Activated naive CD8-positive, alpha-beta T cell treated with anti-CD3 and anti-CD28 coated beads, Interleukin-2, amount 50 U/mL, for 16 hours (primary cell): ENCODE data around the gene SAA2.
"Not testable (repeated sequence)": the region's sequence is repeated elsewhere in the genome, so short reads cannot be mapped to it uniquely, and the experiment has no call there.

Experiments
- DNase-seq: peaks from one replicate; pipeline ENCODE4 v3.0.0-alpha.2; 2020; ENCODE audit warnings: low read depth, low spot score

The SAA2 gene

GRCh38 chr11:18253233-18253632 is 4.8 kb upstream of the SAA2 start:
- DNase-seq = no peak

DNA sequence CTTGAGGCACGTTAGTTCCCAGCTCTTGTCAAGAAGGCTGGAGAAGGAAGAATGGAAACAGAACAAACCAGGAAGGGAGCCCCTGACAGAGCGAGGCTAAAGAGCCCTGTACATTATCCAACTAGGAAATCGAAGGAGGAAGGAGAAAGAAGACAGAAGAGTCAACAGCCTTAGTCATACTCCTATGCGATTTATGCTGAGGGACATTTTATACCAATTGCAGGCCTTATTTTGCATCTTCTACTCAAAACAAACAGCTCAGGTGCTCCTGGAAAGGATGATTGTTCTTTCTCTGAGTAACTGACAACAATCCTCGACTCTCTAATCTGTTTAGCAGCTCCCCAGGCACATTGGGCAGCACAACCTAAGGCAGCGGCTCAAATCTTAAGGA is 1.3 kb downstream of the SAA2 start:
- DNase-seq = not testable (repeated sequence)

GRCh38 chr11:18246379-18247190 is 1.9 kb downstream of the SAA2 start:
- DNase-seq = not testable (repeated sequence)

DNA sequence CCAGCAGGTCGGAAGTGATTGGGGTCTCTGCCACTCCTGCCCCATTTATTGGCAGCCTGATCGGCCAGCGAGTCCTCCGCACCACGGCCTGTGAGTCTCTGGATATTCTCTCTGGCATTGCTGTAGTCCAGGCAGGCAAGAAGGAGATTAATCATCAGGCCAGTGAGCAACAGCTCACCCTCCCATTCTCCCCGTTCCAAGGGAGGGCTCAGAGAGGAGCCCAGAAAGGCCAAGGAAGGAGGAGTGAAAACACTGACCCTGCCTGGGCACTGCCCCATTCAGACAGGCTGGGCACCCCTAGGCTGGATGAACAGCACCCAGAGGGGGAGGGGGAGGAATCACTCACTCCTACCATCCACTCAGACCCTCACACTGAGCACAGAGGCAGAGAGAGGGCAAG is 3.1 kb downstream of the SAA2 start:
- DNase-seq = no peak

GRCh38 chr11:18243783-18244362 is 4.6 kb downstream of the SAA2 start:
- DNase-seq = no peak

- DNase-seq = no peak
These were observed 8.8 kb downstream of the SAA2 start for GRCh38 chr11:18239655-18240054.

DNA sequence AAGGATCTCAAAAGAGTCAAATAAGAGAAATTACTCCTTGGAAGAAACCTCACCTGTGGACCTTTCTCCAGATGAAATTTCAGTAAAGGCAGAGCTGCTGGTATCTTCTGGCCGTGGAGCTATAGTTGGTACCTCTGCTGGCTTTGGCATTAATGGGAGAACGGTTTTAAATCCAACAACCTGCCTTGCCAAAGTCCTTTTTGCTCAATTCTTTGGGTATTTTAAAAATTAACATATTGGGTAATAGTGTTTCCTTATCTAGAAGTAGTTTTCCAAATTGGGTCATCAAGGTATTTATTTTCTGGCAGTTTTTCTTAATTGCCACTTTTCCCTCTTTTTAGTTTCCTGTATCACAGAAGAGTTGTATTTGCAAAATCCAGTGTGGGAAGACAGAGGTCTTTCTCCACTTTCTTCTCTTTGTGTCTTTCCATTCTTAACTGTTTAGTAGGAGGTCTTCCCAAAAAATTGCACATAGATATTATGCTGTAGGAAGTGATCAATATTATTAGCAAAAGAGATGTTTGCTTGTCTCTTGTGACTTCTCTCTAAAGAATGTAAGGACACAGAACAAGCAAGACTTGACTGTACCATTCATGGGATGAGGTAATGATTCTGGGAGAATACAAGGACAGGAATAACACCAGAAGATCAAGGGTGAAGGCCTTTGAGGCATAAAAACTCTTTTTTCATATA is 11.7 kb downstream of the SAA2 start, which contains the start of gene SAA4:
Gene SAA4, minus strand, starts transcription at position 139 of the 693 bp plus-strand sequence. CDS start 876 bp downstream, outside the sequence.
- DNase-seq = no peak

- DNase-seq = no peak
These were observed 12.8 kb downstream of the SAA2 start for GRCh38 chr11:18235394-18236334.

DNA sequence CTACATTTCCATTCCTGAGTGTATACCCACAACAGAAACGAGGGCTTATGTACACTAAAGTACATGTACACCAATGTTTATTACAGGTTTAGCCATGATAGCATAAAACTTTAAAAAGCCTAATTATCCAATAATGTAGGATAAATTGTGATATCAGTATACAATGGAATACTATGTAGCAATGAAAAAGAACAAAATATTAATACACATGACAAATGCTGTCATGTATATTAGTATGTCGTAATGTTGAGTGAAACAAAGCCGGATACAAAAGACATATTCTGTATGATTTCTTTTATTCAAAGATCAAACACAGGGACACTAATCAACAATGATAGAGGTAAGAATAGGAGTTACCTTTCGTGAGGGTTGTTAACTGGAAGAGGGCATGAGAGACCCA is 14.6 kb downstream of the SAA2 start:
- DNase-seq = no peak

DNA sequence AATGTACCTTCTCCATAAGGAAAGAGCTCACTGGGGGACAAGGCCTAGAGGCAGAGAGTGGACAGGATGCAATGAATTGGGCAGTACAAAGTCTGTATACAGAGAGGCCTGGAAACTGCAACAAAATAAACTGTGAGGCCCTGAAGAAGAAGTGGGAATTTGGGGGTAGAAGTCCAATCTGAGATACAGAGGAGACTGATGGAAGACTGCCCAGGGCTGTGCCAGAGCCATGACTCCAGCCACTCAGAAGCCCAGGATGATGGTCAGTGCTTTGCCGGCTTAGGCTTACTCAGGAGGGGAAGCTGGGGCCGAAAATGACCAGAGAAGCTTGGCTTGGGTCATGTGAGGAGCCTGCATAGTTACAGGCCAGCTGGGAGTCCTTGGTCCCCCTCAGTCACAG is 17.6 kb downstream of the SAA2 start:
- no peak for DNase-seq

DNA sequence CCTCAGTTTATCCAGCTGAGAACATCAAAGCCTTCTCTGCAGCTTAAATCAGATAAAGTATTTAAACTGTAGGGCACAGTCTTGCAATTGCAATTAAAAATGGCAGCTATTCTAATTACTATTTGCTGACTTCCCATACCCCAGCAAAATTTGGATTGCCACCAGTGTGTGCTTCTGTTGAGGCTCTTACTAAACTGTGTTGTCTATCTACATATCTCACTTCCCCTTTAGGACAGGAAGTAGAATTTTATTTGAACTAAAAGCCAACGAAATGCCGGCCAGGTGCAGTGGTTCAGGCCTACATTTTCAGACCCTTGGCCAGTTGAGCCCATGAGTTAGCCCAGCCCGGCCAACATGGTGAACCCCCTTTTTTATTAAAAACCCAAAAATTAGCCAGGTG is 19.0 kb downstream of the SAA2 start:
- no peak for DNase-seq

DNA sequence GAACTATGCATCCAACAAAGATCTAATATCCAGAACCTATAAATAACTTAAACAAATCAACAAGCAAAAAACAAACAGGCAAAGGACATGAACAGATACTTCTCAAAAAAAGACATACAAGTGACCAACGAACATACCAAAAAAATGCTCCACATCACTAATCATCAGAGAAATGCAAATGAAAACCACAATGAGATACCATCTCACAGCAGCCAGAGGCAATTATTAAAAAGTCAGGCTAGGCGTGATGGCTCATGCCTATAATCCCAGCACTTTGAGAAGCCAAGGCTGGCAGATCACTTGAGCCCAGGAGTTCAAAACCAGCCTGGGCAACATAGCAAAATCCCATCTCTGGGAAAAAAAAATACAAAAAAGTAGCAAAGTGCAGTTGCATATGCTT is 22.6 kb downstream of the SAA2 start:
- DNase-seq = no peak

DNA sequence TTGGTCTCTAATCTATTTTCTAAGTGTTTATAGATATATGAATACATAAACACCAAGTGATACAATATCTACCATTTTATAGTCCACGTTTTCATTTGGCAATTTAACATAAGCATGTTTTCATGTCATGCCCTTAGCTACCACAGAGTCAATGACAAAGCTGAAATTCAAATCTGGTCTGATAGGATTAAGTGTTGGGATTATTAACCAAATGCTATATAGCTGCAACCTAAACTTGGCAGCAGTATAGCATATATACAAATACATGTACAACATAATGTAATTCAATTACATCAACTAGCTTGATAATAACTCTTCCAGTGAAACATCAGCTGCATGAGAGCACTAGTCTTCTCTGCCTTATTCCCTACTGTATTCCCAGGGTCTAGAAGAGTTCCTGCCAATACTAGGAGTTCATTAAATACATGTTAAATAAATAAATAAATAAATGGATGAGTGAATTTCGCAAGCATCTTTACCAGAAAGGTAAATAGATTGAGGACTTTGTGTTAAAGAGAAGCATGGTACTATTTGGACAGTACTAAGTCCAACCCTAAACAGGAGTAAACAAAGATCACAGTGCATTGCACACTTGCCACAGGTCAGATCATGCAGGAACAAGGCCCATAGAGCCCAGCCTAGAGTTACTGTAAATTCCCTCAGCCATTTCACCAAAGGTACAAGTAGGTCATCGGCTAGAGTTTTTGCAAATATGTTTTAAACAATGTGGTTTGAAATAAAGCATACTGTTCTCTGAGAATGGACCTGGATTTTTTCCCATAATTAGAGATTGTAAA is 24.7 kb downstream of the SAA2 start:
- no peak for DNase-seq

GRCh38 chr11:18222814-18223421 is 25.6 kb downstream of the SAA2 start:
- DNase-seq = no peak

GRCh38 chr11:18221274-18221876 is 27.1 kb downstream of the SAA2 start:
- no peak for DNase-seq

- DNase-seq = no peak
These were observed 39.4 kb downstream of the SAA2 start for GRCh38 chr11:18209058-18209457.

DNA sequence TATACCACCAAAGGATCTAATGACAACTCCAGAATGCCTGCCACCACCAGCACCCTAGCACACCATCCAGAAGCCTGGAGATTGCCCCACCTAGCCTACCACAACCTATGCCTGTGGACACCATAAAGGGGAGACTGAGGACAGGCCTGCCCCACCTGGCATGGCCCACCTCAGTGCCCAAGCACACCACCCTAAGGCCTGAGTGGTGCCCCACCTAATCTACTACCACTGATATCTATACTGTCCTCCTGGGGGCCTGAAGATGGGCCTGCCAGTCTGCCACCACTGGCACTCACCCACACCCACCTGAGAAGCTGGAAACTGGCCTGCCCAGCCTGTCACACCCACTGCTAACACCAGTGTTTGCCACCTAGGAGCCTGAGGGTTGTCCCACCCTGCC is 43.7 kb downstream of the SAA2 start:
- no peak for DNase-seq

DNA sequence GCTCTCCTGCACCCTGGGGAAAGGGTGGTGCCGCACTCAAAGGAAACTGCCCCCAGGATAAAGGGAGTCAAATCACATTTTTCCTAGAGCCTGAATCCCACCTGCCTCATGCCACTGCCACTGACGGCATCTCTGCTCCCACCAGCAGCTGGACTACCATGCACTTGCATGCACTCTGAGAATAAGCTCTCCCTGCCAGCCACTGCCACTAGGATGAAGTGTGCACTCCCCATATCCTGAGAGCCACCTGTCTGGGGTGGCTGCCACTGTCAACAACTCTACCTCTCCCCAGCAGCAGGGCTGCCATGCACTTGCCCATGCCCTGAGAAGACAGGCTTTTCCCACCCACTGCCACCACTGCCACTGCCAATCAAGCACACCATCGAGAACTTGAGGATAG is 44.2 kb downstream of the SAA2 start:
- no peak for DNase-seq

DNA sequence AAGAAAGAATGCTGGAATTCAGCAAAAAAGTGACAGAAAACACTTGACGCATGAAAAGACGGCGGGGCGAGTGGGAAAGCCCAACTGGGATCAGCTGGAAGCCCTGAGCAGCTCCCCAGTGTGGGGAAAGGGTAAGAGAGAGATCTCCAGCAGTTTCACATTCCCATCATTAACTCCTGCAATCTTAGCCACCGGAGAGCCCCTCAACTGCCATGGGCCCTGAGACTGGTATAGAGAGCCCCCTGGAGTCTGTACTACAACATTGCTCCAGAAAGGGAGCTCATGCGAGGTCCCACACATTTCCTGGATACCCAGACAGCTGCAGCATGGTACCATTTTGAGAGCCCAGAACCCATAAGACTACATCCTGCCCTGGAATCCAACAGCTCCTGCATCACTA is 44.7 kb downstream of the SAA2 start:
- DNase-seq = no peak

- DNase-seq = not testable (repeated sequence)
These were observed 50.7 kb downstream of the SAA2 start for GRCh38 chr11:18197738-18198137.
